Transverse colon (tissue), 4 donors: ENCODE data around the gene PRB2.
"Not testable (repeated sequence)": the region's sequence is repeated elsewhere in the genome, so short reads cannot be mapped to it uniquely, and the experiment has no call there.

Experiments used
- CTCF ChIP-seq, 5 experiments: fragments of 200-600 bp in 3 of 5; fragments of 450-650 bp in 2 of 5; sonication (generic) in 3 of 5; IDR thresholded peaks; 1 replicate in 2 of 5; 2 replicates in 3 of 5; pipeline ENCODE4 v1.5.1; 2016 to 2017; ENCODE audit warnings: antibody characterized with exemption in 5 of 5, inconsistent platforms in 3 of 5, mild to moderate bottlenecking in 2 of 5, moderate library complexity in 1 of 5
- POLR2A ChIP-seq: fragments of 450-650 bp; IDR thresholded peaks from one replicate; pipeline ENCODE4 v1.6.1; 2016; ENCODE audit warnings: antibody characterized with exemption, mild to moderate bottlenecking, moderate library complexity
- POLR2AphosphoS5 ChIP-seq, 3 donors: sonication (generic); formaldehyde crosslinking; IDR thresholded peaks; one replicate each; pipeline ENCODE4 v1.6.1; 2016; ENCODE audit warnings: antibody characterized with exemption in 3 of 3

GRCh38 chr12:11391456-11391855 lies 3.9 kb downstream of the PRB2 start:
- not testable (repeated sequence) for TF ChIP-seq CTCF (IDR thresholded peaks at IDR 0.05); POLR2AphosphoS5 (IDR thresholded peaks at IDR 0.05); POLR2A
